ENCODE data around the gene CLEC17A. TPM values are rescaled to one million over a fixed set of nuclear protein-coding genes. Genes with fewer than 3 reads are reported as not detected.

The CLEC17A gene
- total and polyA plus RNA-seq, 2 of the 8 experiments (the other 6 are each of a cell fraction or from before 2014, with no cell fraction given) = not detected

GRCh38 chr19:14542711-14543328 lies 40.1 kb upstream of the CLEC17A start:
- H2BK120ac ChIP-seq (replicated peaks; ENCODE audit: low read depth, low read length) = no peak overlapping the region
- no peak overlapping the region for H3K9ac ChIP-seq (replicated peaks in 1 of 4; ENCODE audit: extremely low read depth in 1 of 4, low read depth in 3 of 4, low read length in 3 of 4)
- H2AFZ ChIP-seq (ENCODE audit: low read length) = no peak overlapping the region
- peaks cover 26% of the 10 kb centered on the region for H3K79me1 ChIP-seq (ENCODE audit: low read depth, low read length)
- no peaks in the 10 kb centered on the region; a peak in 1 of 8 replicates for H3K36me3 ChIP-seq (ENCODE audit: control insufficient read depth in 2 of 4, insufficient read depth in 4 of 4, low read length in 3 of 4)
- no peak overlapping the region for H2BK12ac ChIP-seq (ENCODE audit: low read depth, low read length)
- POLR2A ChIA-PET (ENCODE audit: partially characterized antibody) = interaction anchor here (0.7 kb wide), 1 partner anchor 59 kb away, joined by 3 read pairs; no protein-coding TSS in a partner anchor
- no peaks in the 10 kb centered on the region; a peak in 1 of 7 replicates for H3K27me3 ChIP-seq (replicated peaks in 1 of 4; ENCODE audit: control insufficient read depth in 3 of 4, extremely low read depth in 1 of 4, insufficient read depth in 3 of 4, low read length in 3 of 4)
- peaks cover 5 to 21% of the 10 kb centered on the region in 2 experiments for H4K20me1 ChIP-seq (replicated peaks in 1 of 2; ENCODE audit: control insufficient read depth in 1 of 2, insufficient read depth in 2 of 2, low read length in 2 of 2)
- no peak for FAIRE-seq
- no peak for DNase-seq (ENCODE audit: low read depth in 1 of 2, low spot score in 2 of 2)
- WGBS, 2 experiments (ENCODE audit: extremely low coverage in 1 of 2, insufficient coverage in 1 of 2, insufficient read length in 1 of 2, insufficient replicate concordance in 2 of 2, low coverage in 1 of 2, low lambda C conversion rate in 2 of 2, missing lambda C conversion rate in 1 of 2) = 66% methylated on average over 7 of the region's 7 CpGs; no CpG with 5 or more reads in 1 of the 2 experiments
- no peak overlapping the region for H3K27ac ChIP-seq (ENCODE audit: low read depth, low read length)
- H3K14ac ChIP-seq (ENCODE audit: insufficient read length) = peak overlapping the region; percentile 48
- H3K4me3 ChIP-seq (ENCODE audit: extremely low read depth in 1 of 4, insufficient read depth in 2 of 4, low read depth in 3 of 4, low read length in 4 of 4) = no peak overlapping the region
- H3K4me2 ChIP-seq (ENCODE audit: insufficient read depth in 1 of 2, low read depth in 2 of 2, low read length in 2 of 2) = no peak overlapping the region; a peak in 1 of 4 replicates
- H2AK5ac ChIP-seq (ENCODE audit: low read depth, low read length) = no peak overlapping the region; the same call in 1 of the 2 replicates
- no peak overlapping the region for H2BK15ac ChIP-seq (ENCODE audit: low read length)
- no peak overlapping the region for H2BK5ac ChIP-seq (ENCODE audit: low read depth, low read length)
- peaks cover 0 to 37% of the 10 kb centered on the region in 2 experiments; a peak in 1 of 4 replicates for H3K79me2 ChIP-seq (ENCODE audit: control insufficient read depth in 1 of 2, insufficient read depth in 2 of 2, low read length in 2 of 2)
- H4K8ac ChIP-seq (ENCODE audit: extremely low read depth, insufficient read depth, low read length) = no peak overlapping the region
- H3K23ac ChIP-seq (ENCODE audit: insufficient read length) = no peak overlapping the region
- H3K4me1 ChIP-seq (replicated peaks in 1 of 4; ENCODE audit: control insufficient read depth in 3 of 4, insufficient read depth in 4 of 4, low read length in 3 of 4) = peaks cover 0 to 3% (median 1%) of the 10 kb centered on the region in 4 experiments; a peak in 3 of 7 replicates
- H3K18ac ChIP-seq (ENCODE audit: extremely low read depth, low read length) = no peak overlapping the region
- H3K9me3 ChIP-seq (ENCODE audit: insufficient read depth in 2 of 2, low read depth in 1 of 2, low read length in 1 of 2) = no peaks in the 10 kb centered on the region
- no peak overlapping the region for H4K5ac ChIP-seq (ENCODE audit: insufficient read length, low read depth, low read length)
- H3K56ac ChIP-seq (replicated peaks; ENCODE audit: insufficient read length, low read depth, low read length) = no peak overlapping the region
- CTCF ChIA-PET (ENCODE audit: partially characterized antibody) = interaction anchor here (0.7 kb wide), 1 partner anchor 969 kb away, joined by 3 read pairs; no protein-coding TSS in a partner anchor
- no peak overlapping the region for H2BK20ac ChIP-seq (ENCODE audit: low read length)
- H3K23me2 ChIP-seq (ENCODE audit: low read depth, low read length) = no peaks in the 10 kb centered on the region
- no peak overlapping the region for H3K4ac ChIP-seq (replicated peaks; ENCODE audit: insufficient read length, low read depth, low read length)
- no peak overlapping the region for H4K91ac ChIP-seq (replicated peaks; ENCODE audit: insufficient read length, low read length)
- no peak for TF ChIP-seq RBBP5 (IDR thresholded peaks at IDR 0.05; ENCODE audit: borderline replicate concordance, low read depth, low read length)
- TF ChIP-seq CEBPB (IDR thresholded peaks at IDR 0.05; ENCODE audit: low read depth, low read length) = no peak
- no peak for TF ChIP-seq USF2 (IDR thresholded peaks at IDR 0.05; ENCODE audit: low read length)
- no peak for TF ChIP-seq SRF (IDR thresholded peaks at IDR 0.05; ENCODE audit: low read depth, low read length)
- no peak for TF ChIP-seq ATF3 (IDR thresholded peaks at IDR 0.05; ENCODE audit: insufficient read depth, low read depth, low read length)
- TF ChIP-seq SAP30 (IDR thresholded peaks at IDR 0.05; ENCODE audit: insufficient read depth, insufficient replicate concordance, low read length) = no peak
- TF ChIP-seq EP300 (IDR thresholded peaks at IDR 0.05; ENCODE audit: borderline replicate concordance in 1 of 2, low read depth in 2 of 2, low read length in 2 of 2) = no peak
- TF ChIP-seq SP1 (IDR thresholded peaks at IDR 0.05; ENCODE audit: low read depth, low read length) = no peak
- TF ChIP-seq TAF7 (optimal IDR thresholded peaks at IDR 0.05; ENCODE audit: borderline replicate concordance, low read depth, low read length) = no peak
- no peak for TF ChIP-seq NANOG (IDR thresholded peaks at IDR 0.05; ENCODE audit: insufficient read depth, low read depth, low read length, poor library complexity, severe bottlenecking)
